K562 (cell line): ENCODE data around the gene DPY19L3. TPM values are rescaled to one million over a fixed set of nuclear protein-coding genes. Genes with fewer than 3 reads are reported as not detected.

Experiments used
- ARID2 ChIP-seq: fragments of 450-650 bp; IDR thresholded peaks from 2 replicates; pipeline ENCODE4 v1.6.1; 2017; ENCODE audit warnings: antibody characterized with exemption, mild to moderate bottlenecking
- CTCF ChIP-seq, 3 experiments: IDR thresholded peaks in 2 of 3; conservative IDR thresholded peaks in 1 of 3; 2 replicates each; pipeline ENCODE4 v1.5.1; 2011 to 2012; ENCODE audit warnings: low read length in 3 of 3, mild to moderate bottlenecking in 3 of 3, control low read depth in 2 of 3, improper control_type of control experiment in 1 of 3, inconsistent platforms in 1 of 3, low read depth in 1 of 3, mixed read lengths in 1 of 3, moderate library complexity in 1 of 3; ENCODE audit not compliant: insufficient read depth in 2 of 3
- EWSR1 ChIP-seq: fragments of 450-650 bp; IDR thresholded peaks from 2 replicates; pipeline ENCODE4 v1.6.1; 2018; ENCODE audit warnings: borderline replicate concordance, mild to moderate bottlenecking, low read depth, moderate library complexity; ENCODE audit not compliant: partially characterized antibody
- FOXP1 ChIP-seq: sonication (generic); formaldehyde crosslinking; IDR thresholded peaks from 2 replicates; pipeline ENCODE4 v1.8.0; 2022; ENCODE audit warnings: mild to moderate bottlenecking, missing genetic modification reagents
- JUND ChIP-seq, 2 experiments: IDR thresholded peaks; 2 replicates in 1 of 2; 3 replicates in 1 of 2; pipeline ENCODE4 v1.6.1; 2011; ENCODE audit warnings: borderline replicate concordance in 2 of 2, low read depth in 2 of 2, low read length in 2 of 2, improper control_type of control experiment in 1 of 2, missing biosample characterization in 1 of 2, missing genetic modification characterization in 1 of 2, missing genetic modification reagents in 1 of 2
- KLF13 ChIP-seq: fragments of 450-650 bp; IDR thresholded peaks from 2 replicates; pipeline ENCODE4 v1.6.1; 2016; ENCODE audit warnings: missing genetic modification characterization, low read depth, mild to moderate bottlenecking, missing compliant biosample characterization, moderate library complexity, borderline replicate concordance
- MAFK ChIP-seq: IDR thresholded peaks from 2 replicates; pipeline ENCODE4 v1.6.1; 2011; ENCODE audit warnings: low read length, improper control_type of control experiment
- MTA1 ChIP-seq: fragments of 450-650 bp; IDR thresholded peaks from 2 replicates; pipeline ENCODE4 v1.6.1; 2017; ENCODE audit warnings: borderline replicate concordance
- RBM14 ChIP-seq: fragments of 200-400 bp; formaldehyde crosslinking; IDR thresholded peaks from 2 replicates; pipeline ENCODE4 v1.6.1; 2018; ENCODE audit warnings: low read depth, mild to moderate bottlenecking, low read length, moderate library complexity, borderline replicate concordance; ENCODE audit not compliant: insufficient read depth
- SMAD1 ChIP-seq: fragments of 150-350 bp; IDR thresholded peaks from 2 replicates; pipeline ENCODE4 v1.6.1; 2014; ENCODE audit warnings: low read length, low read depth; ENCODE audit not compliant: partially characterized antibody
- SRSF3 ChIP-seq: fragments of 200-400 bp; formaldehyde crosslinking; IDR thresholded peaks from 2 replicates; pipeline ENCODE4 v1.6.1; 2016; ENCODE audit warnings: mild to moderate bottlenecking, low read length, moderate library complexity; ENCODE audit not compliant: insufficient read depth
- TAF15 ChIP-seq: fragments of 200-400 bp; formaldehyde crosslinking; IDR thresholded peaks from 2 replicates; pipeline ENCODE4 v1.6.1; 2017; ENCODE audit warnings: mild to moderate bottlenecking, low read depth, low read length, moderate library complexity
- THAP7 ChIP-seq: fragments of 250-450 bp; sonication (Bioruptor Pico); IDR thresholded peaks from 2 replicates; pipeline ENCODE4 v1.5.0; 2021
- USF1 ChIP-seq: sonication (generic); formaldehyde crosslinking; IDR thresholded peaks from 2 replicates; pipeline ENCODE4 v1.9.0; 2022; ENCODE audit warnings: mild to moderate bottlenecking, missing genetic modification reagents
- ZBTB1 ChIP-seq: sonication (generic); formaldehyde crosslinking; IDR thresholded peaks from 2 replicates; pipeline ENCODE4 v1.8.1; 2023; ENCODE audit warnings: missing genetic modification reagents, low read depth, mild to moderate bottlenecking, borderline replicate concordance
- ZNF3 ChIP-seq: fragments of 250-450 bp; sonication (Bioruptor Pico); IDR thresholded peaks from 2 replicates; pipeline ENCODE4 v1.5.0; 2021; ENCODE audit warnings: mild to moderate bottlenecking, moderate library complexity
- ZNF668 ChIP-seq: fragments of 250-450 bp; sonication (Bioruptor Pico); IDR thresholded peaks from 2 replicates; pipeline ENCODE4 v1.8.0; 2022; ENCODE audit warnings: mild to moderate bottlenecking, inconsistent platforms
- ZNF707 ChIP-seq: fragments of 250-450 bp; sonication (Bioruptor Pico); conservative IDR thresholded peaks from 2 replicates; pipeline ENCODE4 v1.8.0; 2022; ENCODE audit warnings: inconsistent platforms, mild to moderate bottlenecking, moderate library complexity
- polyA plus RNA-seq, 8 experiments: library from polyadenylated mRNA; depleted of rRNA in 4 of 8; stranded (reverse) in 5 of 8; unstranded in 3 of 8; fragments of >200 nt; fragmentation: Nextera tagmentation in 2 of 8; fragmentation: Illumina TruSeq in 1 of 8; extraction: Ambion mirVana in 2 of 8; extraction: Trizol in 1 of 8; gene quantifications; 2 replicates each; pipeline versions ENCODE4 v1.2.1 to v1.2.3, GENCODE V29; 2011 to 2014; ENCODE audit warnings: inconsistent platforms in 1 of 8, missing spikeins in 1 of 8
- total RNA-seq, 7 experiments: library from RNA; depleted of rRNA in 6 of 7; stranded (reverse); fragments of >200 nt in 6 of 7; fragmentation: Illumina TruSeq in 2 of 7; extraction: Trizol in 2 of 7; gene quantifications; 2 replicates each; pipeline versions ENCODE4 v1.2.1 to v1.2.3, GENCODE V29; 2011 to 2021; ENCODE audit warnings: low replicate concordance in 1 of 7
- TF ChIP-seq, protein P1 (sequence below): fragments of 450-650 bp; formaldehyde crosslinking; IDR thresholded peaks from 2 replicates; pipeline ENCODE4 v1.4.0; 2022; ENCODE audit warnings: missing genetic modification characterization
- TF ChIP-seq, protein P2 (sequence below), 3 experiments: fragments of 200-800 bp in 1 of 3; sonication (Bioruptor generic) in 1 of 3; sonication (generic) in 1 of 3; formaldehyde crosslinking in 1 of 3; IDR thresholded peaks; 2 replicates each; pipeline versions ENCODE4 v1.6.1 to v1.8.0; 2016 to 2022; ENCODE audit warnings: mild to moderate bottlenecking in 2 of 3, missing compliant biosample characterization in 2 of 3, missing genetic modification characterization in 2 of 3, missing genetic modification reagents in 1 of 3

The DPY19L3 gene
- total and polyA plus RNA-seq, 9 of the 15 experiments (the other 6 are each of a cell fraction or from before 2014, with no cell fraction given), result 4.7 to 39.2 (median 22.0) TPM

- TF ChIP-seq THAP7 (CRISPR knock-in tag) (no peak), CTCF (IDR thresholded peaks at IDR 0.05 in 2 of 3, conservative IDR thresholded peaks at IDR 0.05 in 1 of 3; ENCODE audit: insufficient read depth in 2 of 3, low read depth in 1 of 3, low read length in 3 of 3) (no peak), JUND (IDR thresholded peaks at IDR 0.05; ENCODE audit: borderline replicate concordance, low read depth, low read length) (peak; percentile 69), JUND (tag; IDR thresholded peaks at IDR 0.05; ENCODE audit: borderline replicate concordance, low read depth, low read length) (peak; percentile 37; the same call in 1 of the 3 replicates), SMAD1 (peak; percentile 72), ARID2 (no peak), ZNF707 (no peak), TAF15 (no peak), FOXP1 (CRISPR knock-in tag) (no peak), EWSR1 (no peak), ZNF668 (CRISPR knock-in tag) (no peak), RBM14 (no peak), MTA1 (peak; percentile 63; the same call in 1 of the 2 replicates), ZBTB1 (CRISPR knock-in tag) (no peak), KLF13 (no peak), MAFK (no peak; the same call in 1 of the 2 replicates), SRSF3 (no peak), ZNF3 (CRISPR knock-in tag) (no peak), USF1 (CRISPR knock-in tag) (no peak)
- TF ChIP-seq, protein P1, sequence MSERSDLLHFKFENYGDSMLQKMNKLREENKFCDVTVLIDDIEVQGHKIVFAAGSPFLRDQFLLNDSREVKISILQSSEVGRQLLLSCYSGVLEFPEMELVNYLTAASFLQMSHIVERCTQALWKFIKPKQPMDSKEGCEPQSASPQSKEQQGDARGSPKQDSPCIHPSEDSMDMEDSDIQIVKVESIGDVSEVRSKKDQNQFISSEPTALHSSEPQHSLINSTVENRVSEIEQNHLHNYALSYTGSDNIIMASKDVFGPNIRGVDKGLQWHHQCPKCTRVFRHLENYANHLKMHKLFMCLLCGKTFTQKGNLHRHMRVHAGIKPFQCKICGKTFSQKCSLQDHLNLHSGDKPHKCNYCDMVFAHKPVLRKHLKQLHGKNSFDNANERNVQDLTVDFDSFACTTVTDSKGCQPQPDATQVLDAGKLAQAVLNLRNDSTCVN (CRISPR knock-in tag), result no peak
- TF ChIP-seq, protein P2, sequence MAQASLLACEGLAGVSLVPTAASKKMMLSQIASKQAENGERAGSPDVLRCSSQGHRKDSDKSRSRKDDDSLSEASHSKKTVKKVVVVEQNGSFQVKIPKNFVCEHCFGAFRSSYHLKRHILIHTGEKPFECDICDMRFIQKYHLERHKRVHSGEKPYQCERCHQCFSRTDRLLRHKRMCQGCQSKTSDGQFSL (CRISPR knock-in tag; IDR thresholded peaks at IDR 0.05), result no peak
- TF ChIP-seq, protein P2 (tag; IDR thresholded peaks at IDR 0.05), result 0 out of 4 replicates have a peak, but pooled peaks of 1 of the 2 experiments have one; percentile 25
Measured at GRCh38 chr19:32421589-32422361, 16.2 kb downstream of the DPY19L3 start (continued).
